HepG2 (cell line): Measurements from ENCODE around the gene CCNB1. TPM values are rescaled to one million over a fixed set of nuclear protein-coding genes. Genes with fewer than 3 reads are reported as not detected.

Experiments
- CBX1 ChIP-seq: IDR thresholded peaks from one replicate; pipeline ENCODE4 v1.6.1; 2016; ENCODE audit warnings: antibody characterized with exemption, low read depth
- KLF6 ChIP-seq: IDR thresholded peaks from 2 replicates; pipeline ENCODE4 v1.8.0; 2016; ENCODE audit warnings: missing biosample characterization, missing genetic modification reagents
- MAFF ChIP-seq: IDR thresholded peaks from 2 replicates; pipeline ENCODE4 v1.6.1; 2011; ENCODE audit warnings: low read depth, low read length, improper control_type of control experiment
- REPIN1 ChIP-seq: sonication (generic); formaldehyde crosslinking; IDR thresholded peaks from 2 replicates; pipeline ENCODE4 v1.8.0; 2022; ENCODE audit warnings: missing genetic modification reagents, low read depth, mild to moderate bottlenecking, borderline replicate concordance
- SIX4 ChIP-seq: sonication (generic); formaldehyde crosslinking; IDR thresholded peaks from 2 replicates; pipeline ENCODE4 v1.4.0; 2020; ENCODE audit warnings: missing genetic modification reagents
- ZNF326 ChIP-seq: sonication (generic); formaldehyde crosslinking; IDR thresholded peaks from 2 replicates; pipeline ENCODE4 v1.4.0; 2020; ENCODE audit warnings: missing genetic modification reagents, borderline replicate concordance
- ZNF350 ChIP-seq: sonication (generic); formaldehyde crosslinking; IDR thresholded peaks from 2 replicates; pipeline ENCODE4 v1.4.0; 2020; ENCODE audit warnings: mild to moderate bottlenecking, low read depth, missing genetic modification reagents, borderline replicate concordance
- ZNF430 ChIP-seq: sonication (generic); formaldehyde crosslinking; IDR thresholded peaks from 2 replicates; pipeline ENCODE4 v1.9.0; 2021; ENCODE audit warnings: mild to moderate bottlenecking, missing genetic modification reagents
- polyA plus RNA-seq, 8 experiments: library from polyadenylated mRNA; depleted of rRNA in 3 of 8; stranded (reverse) in 7 of 8; unstranded in 1 of 8; fragments of >200 nt; fragmentation: Illumina TruSeq in 4 of 8; extraction: Trizol in 4 of 8; gene quantifications; 2 replicates each; pipeline versions ENCODE4 v1.2.1 to v1.2.3, GENCODE V29; 2011 to 2016; ENCODE audit warnings: low read depth in 4 of 8, missing spikeins in 1 of 8, mixed read lengths in 1 of 8; ENCODE audit not compliant: insufficient read depth in 1 of 8
- total RNA-seq, 5 experiments: library from RNA; depleted of rRNA; stranded (reverse); fragments of >200 nt; fragmentation: Illumina TruSeq; extraction: Trizol; gene quantifications; 2 replicates each; pipeline ENCODE4 v1.2.3, GENCODE V29; 2016; ENCODE audit warnings: low read depth in 1 of 5
- TF ChIP-seq, protein P1 (sequence below): IDR thresholded peaks from 2 replicates; pipeline ENCODE4 v1.4.0; 2020; ENCODE audit warnings: mild to moderate bottlenecking, missing genetic modification reagents
- TF ChIP-seq, protein P2 (sequence below): sonication (generic); formaldehyde crosslinking; IDR thresholded peaks from 2 replicates; pipeline ENCODE4 v1.9.0; 2021; ENCODE audit warnings: missing genetic modification reagents, borderline replicate concordance
- TF ChIP-seq, protein P3 (sequence below): sonication (generic); formaldehyde crosslinking; conservative IDR thresholded peaks from 2 replicates; pipeline ENCODE4 v1.4.0; 2020; ENCODE audit warnings: missing genetic modification reagents
- TF ChIP-seq, protein P4 (sequence below): IDR thresholded peaks from 2 replicates; pipeline ENCODE4 v1.6.1; 2012; ENCODE audit warnings: low read length, improper control_type of control experiment
- TF ChIP-seq, protein P5 (sequence below): IDR thresholded peaks from 2 replicates; pipeline ENCODE4 v1.6.1; 2016; ENCODE audit warnings: missing compliant biosample characterization, missing genetic modification reagents, borderline replicate concordance

CCNB1 gene
- total and polyA plus RNA-seq, 2 of the 13 experiments (the other 11 are each of a cell fraction or from before 2014, with no cell fraction given): 82.3 to 316 TPM

DNA sequence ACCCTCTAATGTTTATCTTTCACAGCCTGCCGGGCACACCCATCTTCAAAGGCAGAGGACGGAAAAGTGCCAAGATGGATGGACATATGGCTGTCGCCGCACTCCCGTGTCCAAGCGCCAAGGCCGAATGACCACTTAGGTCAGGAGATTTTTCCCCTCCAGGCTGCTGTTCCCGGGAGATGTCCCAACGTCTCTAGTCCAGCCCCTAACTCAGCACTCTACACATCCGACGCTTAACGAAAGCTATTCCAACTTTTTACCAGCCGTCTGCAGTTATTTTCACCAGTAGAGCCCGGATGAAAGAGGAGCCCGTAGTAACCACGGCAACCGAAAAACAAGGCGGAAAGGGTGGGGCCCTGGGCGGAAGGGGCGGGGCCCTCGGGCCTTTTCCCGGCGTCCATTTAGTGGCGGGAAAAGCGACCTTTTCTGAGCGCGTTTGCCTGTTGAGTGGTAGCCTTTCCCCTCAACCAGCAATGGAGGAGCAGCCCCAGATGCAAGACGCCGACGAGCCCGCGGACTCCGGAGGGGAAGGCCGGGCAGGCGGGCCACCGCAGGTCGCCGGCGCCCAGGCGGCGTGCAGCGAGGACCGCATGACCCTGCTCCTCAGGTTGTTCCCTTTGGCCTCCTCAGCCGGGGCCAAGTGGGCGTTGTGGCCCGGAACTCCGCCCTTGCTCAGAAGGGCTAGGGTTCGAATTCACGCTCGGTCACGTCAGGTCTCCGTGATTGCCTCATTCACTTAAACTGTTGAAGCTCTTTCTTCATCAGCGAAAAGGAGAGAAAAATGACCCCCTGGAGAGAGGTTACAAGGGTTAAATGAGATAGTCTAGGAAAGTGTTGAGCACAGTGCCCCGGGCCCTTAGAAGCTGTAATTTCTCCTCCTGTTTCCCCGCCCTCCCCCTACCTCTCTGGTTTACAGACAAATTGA is 22.5 kb downstream of the CCNB1 start, which contains the start of gene CENPH (continued):
- TF ChIP-seq, protein P1, sequence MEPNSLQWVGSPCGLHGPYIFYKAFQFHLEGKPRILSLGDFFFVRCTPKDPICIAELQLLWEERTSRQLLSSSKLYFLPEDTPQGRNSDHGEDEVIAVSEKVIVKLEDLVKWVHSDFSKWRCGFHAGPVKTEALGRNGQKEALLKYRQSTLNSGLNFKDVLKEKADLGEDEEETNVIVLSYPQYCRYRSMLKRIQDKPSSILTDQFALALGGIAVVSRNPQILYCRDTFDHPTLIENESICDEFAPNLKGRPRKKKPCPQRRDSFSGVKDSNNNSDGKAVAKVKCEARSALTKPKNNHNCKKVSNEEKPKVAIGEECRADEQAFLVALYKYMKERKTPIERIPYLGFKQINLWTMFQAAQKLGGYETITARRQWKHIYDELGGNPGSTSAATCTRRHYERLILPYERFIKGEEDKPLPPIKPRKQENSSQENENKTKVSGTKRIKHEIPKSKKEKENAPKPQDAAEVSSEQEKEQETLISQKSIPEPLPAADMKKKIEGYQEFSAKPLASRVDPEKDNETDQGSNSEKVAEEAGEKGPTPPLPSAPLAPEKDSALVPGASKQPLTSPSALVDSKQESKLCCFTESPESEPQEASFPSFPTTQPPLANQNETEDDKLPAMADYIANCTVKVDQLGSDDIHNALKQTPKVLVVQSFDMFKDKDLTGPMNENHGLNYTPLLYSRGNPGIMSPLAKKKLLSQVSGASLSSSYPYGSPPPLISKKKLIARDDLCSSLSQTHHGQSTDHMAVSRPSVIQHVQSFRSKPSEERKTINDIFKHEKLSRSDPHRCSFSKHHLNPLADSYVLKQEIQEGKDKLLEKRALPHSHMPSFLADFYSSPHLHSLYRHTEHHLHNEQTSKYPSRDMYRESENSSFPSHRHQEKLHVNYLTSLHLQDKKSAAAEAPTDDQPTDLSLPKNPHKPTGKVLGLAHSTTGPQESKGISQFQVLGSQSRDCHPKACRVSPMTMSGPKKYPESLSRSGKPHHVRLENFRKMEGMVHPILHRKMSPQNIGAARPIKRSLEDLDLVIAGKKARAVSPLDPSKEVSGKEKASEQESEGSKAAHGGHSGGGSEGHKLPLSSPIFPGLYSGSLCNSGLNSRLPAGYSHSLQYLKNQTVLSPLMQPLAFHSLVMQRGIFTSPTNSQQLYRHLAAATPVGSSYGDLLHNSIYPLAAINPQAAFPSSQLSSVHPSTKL: no peak; the same call in 1 of the 2 replicates
- no peak for TF ChIP-seq KLF6 (CRISPR knock-in tag)
- TF ChIP-seq, protein P2, sequence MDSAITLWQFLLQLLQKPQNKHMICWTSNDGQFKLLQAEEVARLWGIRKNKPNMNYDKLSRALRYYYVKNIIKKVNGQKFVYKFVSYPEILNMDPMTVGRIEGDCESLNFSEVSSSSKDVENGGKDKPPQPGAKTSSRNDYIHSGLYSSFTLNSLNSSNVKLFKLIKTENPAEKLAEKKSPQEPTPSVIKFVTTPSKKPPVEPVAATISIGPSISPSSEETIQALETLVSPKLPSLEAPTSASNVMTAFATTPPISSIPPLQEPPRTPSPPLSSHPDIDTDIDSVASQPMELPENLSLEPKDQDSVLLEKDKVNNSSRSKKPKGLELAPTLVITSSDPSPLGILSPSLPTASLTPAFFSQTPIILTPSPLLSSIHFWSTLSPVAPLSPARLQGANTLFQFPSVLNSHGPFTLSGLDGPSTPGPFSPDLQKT (CRISPR knock-in tag): 0 out of 2 replicates have a peak, but pooled peaks have one; percentile 47
- peak; percentile 79 for TF ChIP-seq ZNF350 (CRISPR knock-in tag)
- TF ChIP-seq MAFF: no peak
- TF ChIP-seq, protein P3, sequence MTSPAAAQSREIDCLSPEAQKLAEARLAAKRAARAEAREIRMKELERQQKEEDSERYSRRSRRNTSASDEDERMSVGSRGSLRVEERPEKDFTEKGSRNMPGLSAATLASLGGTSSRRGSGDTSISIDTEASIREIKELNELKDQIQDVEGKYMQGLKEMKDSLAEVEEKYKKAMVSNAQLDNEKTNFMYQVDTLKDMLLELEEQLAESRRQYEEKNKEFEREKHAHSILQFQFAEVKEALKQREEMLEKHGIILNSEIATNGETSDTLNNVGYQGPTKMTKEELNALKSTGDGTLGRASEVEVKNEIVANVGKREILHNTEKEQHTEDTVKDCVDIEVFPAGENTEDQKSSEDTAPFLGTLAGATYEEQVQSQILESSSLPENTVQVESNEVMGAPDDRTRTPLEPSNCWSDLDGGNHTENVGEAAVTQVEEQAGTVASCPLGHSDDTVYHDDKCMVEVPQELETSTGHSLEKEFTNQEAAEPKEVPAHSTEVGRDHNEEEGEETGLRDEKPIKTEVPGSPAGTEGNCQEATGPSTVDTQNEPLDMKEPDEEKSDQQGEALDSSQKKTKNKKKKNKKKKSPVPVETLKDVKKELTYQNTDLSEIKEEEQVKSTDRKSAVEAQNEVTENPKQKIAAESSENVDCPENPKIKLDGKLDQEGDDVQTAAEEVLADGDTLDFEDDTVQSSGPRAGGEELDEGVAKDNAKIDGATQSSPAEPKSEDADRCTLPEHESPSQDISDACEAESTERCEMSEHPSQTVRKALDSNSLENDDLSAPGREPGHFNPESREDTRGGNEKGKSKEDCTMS (CRISPR knock-in tag): no peak
- no peak for TF ChIP-seq SIX4 (CRISPR knock-in tag)
- TF ChIP-seq, protein P4, sequence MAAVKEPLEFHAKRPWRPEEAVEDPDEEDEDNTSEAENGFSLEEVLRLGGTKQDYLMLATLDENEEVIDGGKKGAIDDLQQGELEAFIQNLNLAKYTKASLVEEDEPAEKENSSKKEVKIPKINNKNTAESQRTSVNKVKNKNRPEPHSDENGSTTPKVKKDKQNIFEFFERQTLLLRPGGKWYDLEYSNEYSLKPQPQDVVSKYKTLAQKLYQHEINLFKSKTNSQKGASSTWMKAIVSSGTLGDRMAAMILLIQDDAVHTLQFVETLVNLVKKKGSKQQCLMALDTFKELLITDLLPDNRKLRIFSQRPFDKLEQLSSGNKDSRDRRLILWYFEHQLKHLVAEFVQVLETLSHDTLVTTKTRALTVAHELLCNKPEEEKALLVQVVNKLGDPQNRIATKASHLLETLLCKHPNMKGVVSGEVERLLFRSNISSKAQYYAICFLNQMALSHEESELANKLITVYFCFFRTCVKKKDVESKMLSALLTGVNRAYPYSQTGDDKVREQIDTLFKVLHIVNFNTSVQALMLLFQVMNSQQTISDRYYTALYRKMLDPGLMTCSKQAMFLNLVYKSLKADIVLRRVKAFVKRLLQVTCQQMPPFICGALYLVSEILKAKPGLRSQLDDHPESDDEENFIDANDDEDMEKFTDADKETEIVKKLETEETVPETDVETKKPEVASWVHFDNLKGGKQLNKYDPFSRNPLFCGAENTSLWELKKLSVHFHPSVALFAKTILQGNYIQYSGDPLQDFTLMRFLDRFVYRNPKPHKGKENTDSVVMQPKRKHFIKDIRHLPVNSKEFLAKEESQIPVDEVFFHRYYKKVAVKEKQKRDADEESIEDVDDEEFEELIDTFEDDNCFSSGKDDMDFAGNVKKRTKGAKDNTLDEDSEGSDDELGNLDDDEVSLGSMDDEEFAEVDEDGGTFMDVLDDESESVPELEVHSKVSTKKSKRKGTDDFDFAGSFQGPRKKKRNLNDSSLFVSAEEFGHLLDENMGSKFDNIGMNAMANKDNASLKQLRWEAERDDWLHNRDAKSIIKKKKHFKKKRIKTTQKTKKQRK: no peak
- TF ChIP-seq CBX1: peak; percentile 79
- TF ChIP-seq, protein P5, sequence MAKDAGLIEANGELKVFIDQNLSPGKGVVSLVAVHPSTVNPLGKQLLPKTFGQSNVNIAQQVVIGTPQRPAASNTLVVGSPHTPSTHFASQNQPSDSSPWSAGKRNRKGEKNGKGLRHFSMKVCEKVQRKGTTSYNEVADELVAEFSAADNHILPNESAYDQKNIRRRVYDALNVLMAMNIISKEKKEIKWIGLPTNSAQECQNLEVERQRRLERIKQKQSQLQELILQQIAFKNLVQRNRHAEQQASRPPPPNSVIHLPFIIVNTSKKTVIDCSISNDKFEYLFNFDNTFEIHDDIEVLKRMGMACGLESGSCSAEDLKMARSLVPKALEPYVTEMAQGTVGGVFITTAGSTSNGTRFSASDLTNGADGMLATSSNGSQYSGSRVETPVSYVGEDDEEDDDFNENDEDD (CRISPR knock-in tag): peak; percentile 98
- TF ChIP-seq ZNF430 (CRISPR knock-in tag): peak; percentile 77; the same call in 1 of the 2 replicates
- no peak for TF ChIP-seq ZNF326 (CRISPR knock-in tag)
- peak; percentile 68 for TF ChIP-seq REPIN1 (CRISPR knock-in tag)
